Measurements from ENCODE around the gene ZKSCAN3. TPM values are rescaled to one million over a fixed set of nuclear protein-coding genes. Genes with fewer than 3 reads are reported as not detected.

The ZKSCAN3 gene
- total and polyA plus RNA-seq, 3 experiments from 2014 or later = 3.0 to 4.7 (median 3.2) TPM

DNA sequence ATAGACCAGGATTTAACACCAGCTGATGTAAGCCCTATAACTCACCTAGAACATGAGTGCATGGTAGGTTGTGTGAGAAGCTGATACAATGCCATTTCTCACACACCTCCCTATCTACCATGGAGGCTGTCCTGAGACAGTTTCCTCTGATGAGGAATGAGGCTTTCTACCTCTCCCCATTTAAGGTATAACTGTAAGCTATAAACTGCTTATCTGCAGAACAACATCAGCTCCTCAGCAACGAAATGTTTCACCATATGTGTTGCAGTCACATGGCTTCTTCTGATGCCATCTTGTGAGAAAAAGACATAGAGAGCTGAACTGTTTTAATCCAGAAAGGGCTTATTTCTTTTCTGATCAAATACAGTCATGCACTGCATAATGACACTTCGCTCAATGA, 20.7 kb downstream of the ZKSCAN3 start:
- Mint-ChIP-seq H3K4me1 (no peaks in the 10 kb centered on the region), H3K27ac (no peak overlapping the region), H3K36me3 (peaks cover 0 to 24% (median 5%) of the 10 kb centered on the region in 3 donors), H3K9me3 (no peaks in the 10 kb centered on the region), H3K4me3 (no peak overlapping the region), H3K27me3 (no peaks in the 10 kb centered on the region)
- peaks cover 6% of the 10 kb centered on the region for H3K36me3 ChIP-seq (ENCODE audit: insufficient read depth, low read length)
- H3K4me3 ChIP-seq (ENCODE audit: low read length) = no peak overlapping the region
- no peak overlapping the region for H3K27ac ChIP-seq (ENCODE audit: low read depth, low read length)
- ChIA-PET POLR2A (no interaction called here), CTCF (interaction anchor here (0.9 kb wide), 1 partner anchor 15 kb away, joined by 3 read pairs; no protein-coding TSS in a partner anchor)
- H3K9me3 ChIP-seq (ENCODE audit: low read length) = no peaks in the 10 kb centered on the region
- H3K4me1 ChIP-seq (ENCODE audit: insufficient read depth, low read length) = no peaks in the 10 kb centered on the region
- no peaks in the 10 kb centered on the region for H3K27me3 ChIP-seq (ENCODE audit: insufficient read depth, low read length, poor library complexity, severe bottlenecking)
- DNase-seq = no peak

- Histone ChIP-seq H3K27me3 (ENCODE audit: insufficient read depth, low read length, poor library complexity, severe bottlenecking) (no peaks in the 10 kb centered on the region), H3K9me3 (ENCODE audit: low read length) (no peaks in the 10 kb centered on the region), H3K27ac (ENCODE audit: low read depth, low read length) (no peak overlapping the region), H3K4me3 (ENCODE audit: low read length) (no peak overlapping the region), H3K4me1 (ENCODE audit: insufficient read depth, low read length) (no peaks in the 10 kb centered on the region), H3K36me3 (ENCODE audit: insufficient read depth, low read length) (no peaks in the 10 kb centered on the region)
- H3K27me3 Mint-ChIP-seq = no peaks in the 10 kb centered on the region
- peaks cover 0 to 19% (median 5%) of the 10 kb centered on the region in 3 donors for H3K36me3 Mint-ChIP-seq
- no peak overlapping the region for H3K27ac Mint-ChIP-seq
- POLR2A ChIA-PET = no interaction called here
- no peak overlapping the region for H3K4me3 Mint-ChIP-seq
- H3K9me3 Mint-ChIP-seq = no peaks in the 10 kb centered on the region
- H3K4me1 Mint-ChIP-seq = no peaks in the 10 kb centered on the region
- CTCF ChIA-PET = no interaction called here
- DNase-seq = no peak
Observed at GRCh38 chr6:28371280-28371679, 21.5 kb downstream of the ZKSCAN3 start.

DNA sequence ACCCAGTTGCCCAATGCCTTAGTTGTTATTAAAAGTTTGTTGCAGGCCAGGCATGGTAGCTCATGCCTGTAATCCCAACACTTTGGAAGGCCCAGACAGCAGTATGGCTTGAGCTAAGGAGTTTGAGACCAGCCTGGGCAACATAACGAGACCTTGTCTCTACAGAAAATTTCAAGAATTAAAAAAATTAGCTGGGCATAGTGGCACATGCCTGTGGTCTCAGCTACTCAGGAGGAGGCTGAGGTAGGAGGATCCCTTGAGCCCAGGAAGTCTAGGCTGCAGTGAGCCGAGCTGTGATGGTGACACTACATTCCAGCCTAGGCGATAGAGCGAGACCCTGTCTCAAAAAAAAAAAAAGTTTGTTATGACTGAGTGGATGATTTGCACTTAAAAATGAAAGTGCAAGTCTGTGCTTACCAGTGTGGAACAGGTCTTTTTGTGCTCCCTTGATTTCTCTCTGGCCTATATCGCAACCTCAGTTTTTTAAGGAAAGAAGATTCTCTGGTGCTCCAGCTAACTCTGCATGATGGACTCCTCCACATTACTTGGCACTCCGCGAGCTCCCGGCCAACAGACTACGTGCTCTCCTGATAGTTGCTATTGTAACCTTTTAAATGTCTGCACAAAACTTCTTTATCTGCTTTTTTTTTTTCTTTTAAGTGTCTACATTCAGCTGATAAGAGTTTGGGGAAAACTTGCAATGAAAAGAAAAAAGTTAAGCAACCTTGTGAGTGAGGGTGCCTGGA, 22.1 kb downstream of the ZKSCAN3 start:
- H3K27ac Mint-ChIP-seq = peak overlapping the region in 1 of 8 donors; percentile 47
- H3K9me3 Mint-ChIP-seq = no peaks in the 10 kb centered on the region
- DNase-seq = no peak
- Histone ChIP-seq H3K4me1 (ENCODE audit: insufficient read depth, low read length) (no peaks in the 10 kb centered on the region), H3K27me3 (ENCODE audit: insufficient read depth, low read length, poor library complexity, severe bottlenecking) (no peaks in the 10 kb centered on the region), H3K27ac (ENCODE audit: low read depth, low read length) (no peak overlapping the region), H3K4me3 (ENCODE audit: low read length) (no peak overlapping the region), H3K9me3 (ENCODE audit: low read length) (no peaks in the 10 kb centered on the region), H3K36me3 (ENCODE audit: insufficient read depth, low read length) (no peaks in the 10 kb centered on the region)
- no peaks in the 10 kb centered on the region for H3K4me1 Mint-ChIP-seq
- H3K27me3 Mint-ChIP-seq = no peaks in the 10 kb centered on the region
- ChIA-PET POLR2A (no interaction called here), CTCF (interaction anchor here (1.0 to 1.1 kb wide), 2 partner anchors 11 to 16 kb away, joined by 3 read pairs; no protein-coding TSS in a partner anchor)
- no peak overlapping the region for H3K4me3 Mint-ChIP-seq
- peaks cover 0 to 14% (median 3%) of the 10 kb centered on the region in 3 donors for H3K36me3 Mint-ChIP-seq

GRCh38 chr6:28373925-28374324, 24.2 kb downstream of the ZKSCAN3 start:
- no peak overlapping the region for H3K4me3 ChIP-seq (ENCODE audit: low read length)
- no peak for DNase-seq
- no peaks in the 10 kb centered on the region for H3K9me3 ChIP-seq (ENCODE audit: low read length)
- peaks cover 0 to 5% (median 4%) of the 10 kb centered on the region in 5 donors for H3K9me3 Mint-ChIP-seq
- H3K4me3 Mint-ChIP-seq = no peak overlapping the region
- H3K27ac ChIP-seq (ENCODE audit: low read depth, low read length) = no peak overlapping the region
- H3K27me3 ChIP-seq (ENCODE audit: insufficient read depth, low read length, poor library complexity, severe bottlenecking) = no peaks in the 10 kb centered on the region
- no peak overlapping the region for H3K27ac Mint-ChIP-seq
- H3K36me3 ChIP-seq (ENCODE audit: insufficient read depth, low read length) = no peaks in the 10 kb centered on the region
- no peaks in the 10 kb centered on the region for H3K4me1 Mint-ChIP-seq
- ChIA-PET CTCF (no interaction called here), POLR2A (no interaction called here)
- no peaks in the 10 kb centered on the region for H3K4me1 ChIP-seq (ENCODE audit: insufficient read depth, low read length)
- no peaks in the 10 kb centered on the region for H3K27me3 Mint-ChIP-seq
- H3K36me3 Mint-ChIP-seq = peaks cover 8 to 14% (median 10%) of the 10 kb centered on the region in 3 donors

DNA sequence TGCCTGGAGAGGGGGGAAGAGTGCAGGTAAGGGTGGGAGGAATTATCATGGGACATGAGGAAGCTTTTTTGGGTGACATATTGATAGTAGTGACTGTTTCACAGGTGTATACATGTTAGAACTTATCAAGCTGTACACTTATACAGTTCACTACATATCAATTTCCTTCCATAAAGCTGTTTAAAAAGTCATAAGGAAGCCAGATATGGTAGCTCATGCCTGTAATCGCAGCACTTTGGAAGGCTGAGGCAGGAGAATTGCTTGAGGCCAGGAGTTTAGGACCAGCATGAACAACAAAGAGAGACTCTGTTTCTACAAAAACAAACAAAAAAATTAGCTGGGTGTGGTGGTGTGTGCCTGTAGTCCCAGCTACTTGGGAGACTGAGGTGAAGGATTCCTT, 28.1 kb downstream of the ZKSCAN3 start:
- no peaks in the 10 kb centered on the region for H3K27me3 Mint-ChIP-seq
- H3K4me1 ChIP-seq (ENCODE audit: insufficient read depth, low read length) = no peaks in the 10 kb centered on the region
- H3K27ac ChIP-seq (ENCODE audit: low read depth, low read length) = no peak overlapping the region
- ChIA-PET POLR2A (no interaction called here), CTCF (no interaction called here)
- no peaks in the 10 kb centered on the region for H3K27me3 ChIP-seq (ENCODE audit: insufficient read depth, low read length, poor library complexity, severe bottlenecking)
- H3K4me3 Mint-ChIP-seq = no peak overlapping the region
- H3K27ac Mint-ChIP-seq = no peak overlapping the region
- H3K4me1 Mint-ChIP-seq = peaks cover 0 to 7% (median 3%) of the 10 kb centered on the region in 3 donors
- H3K36me3 ChIP-seq (ENCODE audit: insufficient read depth, low read length) = peaks cover 21% of the 10 kb centered on the region
- H3K9me3 Mint-ChIP-seq = peaks cover 0 to 13% (median 7%) of the 10 kb centered on the region in 5 donors
- H3K36me3 Mint-ChIP-seq = peaks cover 35 to 47% (median 42%) of the 10 kb centered on the region in 3 donors
- no peak for DNase-seq
- H3K9me3 ChIP-seq (ENCODE audit: low read length) = no peaks in the 10 kb centered on the region
- no peak overlapping the region for H3K4me3 ChIP-seq (ENCODE audit: low read length)

- Mint-ChIP-seq H3K27ac (no peak overlapping the region), H3K27me3 (no peaks in the 10 kb centered on the region), H3K4me3 (no peak overlapping the region), H3K4me1 (peaks cover under 1 to 7% (median 5%) of the 10 kb centered on the region in 3 donors), H3K36me3 (peaks cover 38 to 52% (median 44%) of the 10 kb centered on the region in 3 donors), H3K9me3 (peaks cover 0 to 13% (median 7%) of the 10 kb centered on the region in 5 donors)
- CTCF ChIA-PET = no interaction called here
- Histone ChIP-seq H3K4me1 (ENCODE audit: insufficient read depth, low read length) (no peaks in the 10 kb centered on the region), H3K4me3 (ENCODE audit: low read length) (no peak overlapping the region), H3K9me3 (ENCODE audit: low read length) (no peaks in the 10 kb centered on the region), H3K27ac (ENCODE audit: low read depth, low read length) (no peak overlapping the region), H3K36me3 (ENCODE audit: insufficient read depth, low read length) (peaks cover 21% of the 10 kb centered on the region), H3K27me3 (ENCODE audit: insufficient read depth, low read length, poor library complexity, severe bottlenecking) (no peaks in the 10 kb centered on the region)
- POLR2A ChIA-PET = no interaction called here
- DNase-seq = no peak
Observed at GRCh38 chr6:28378644-28379043, 28.9 kb downstream of the ZKSCAN3 start.

DNA sequence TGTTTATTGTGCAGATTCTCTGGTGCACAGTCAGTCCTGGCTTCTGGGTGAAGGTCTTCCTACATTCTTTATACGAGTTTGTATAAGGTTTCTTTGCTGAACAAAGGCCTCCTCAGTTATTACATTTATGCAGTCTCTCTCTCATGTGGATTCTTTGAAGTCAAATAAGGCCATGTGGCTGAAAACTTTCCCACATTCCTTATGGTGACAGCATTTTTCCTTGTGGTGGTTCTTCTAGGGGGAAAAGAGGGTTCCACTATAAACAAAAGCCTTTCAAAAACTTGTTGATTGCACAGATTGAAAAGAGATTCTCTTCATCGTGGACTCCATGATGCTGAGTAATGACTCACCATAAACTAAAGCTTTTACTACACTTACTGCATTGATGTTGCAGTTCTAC, 30.6 kb downstream of the ZKSCAN3 start:
- H3K4me3 Mint-ChIP-seq = no peak overlapping the region
- ChIA-PET CTCF (no interaction called here), POLR2A (no interaction called here)
- H3K4me1 ChIP-seq (ENCODE audit: insufficient read depth, low read length) = no peaks in the 10 kb centered on the region
- peaks cover 0 to 13% (median 7%) of the 10 kb centered on the region in 5 donors for H3K9me3 Mint-ChIP-seq
- no peak overlapping the region for H3K27ac ChIP-seq (ENCODE audit: low read depth, low read length)
- no peak overlapping the region for H3K27ac Mint-ChIP-seq
- H3K36me3 Mint-ChIP-seq = peaks cover 44 to 67% (median 53%) of the 10 kb centered on the region in 3 donors
- no peaks in the 10 kb centered on the region for H3K27me3 ChIP-seq (ENCODE audit: insufficient read depth, low read length, poor library complexity, severe bottlenecking)
- no peaks in the 10 kb centered on the region for H3K9me3 ChIP-seq (ENCODE audit: low read length)
- no peaks in the 10 kb centered on the region for H3K27me3 Mint-ChIP-seq
- H3K36me3 ChIP-seq (ENCODE audit: insufficient read depth, low read length) = peaks cover 21% of the 10 kb centered on the region
- DNase-seq = no peak
- H3K4me3 ChIP-seq (ENCODE audit: low read length) = no peak overlapping the region
- H3K4me1 Mint-ChIP-seq = peaks cover 6 to 7% (median 7%) of the 10 kb centered on the region in 3 donors

DNA sequence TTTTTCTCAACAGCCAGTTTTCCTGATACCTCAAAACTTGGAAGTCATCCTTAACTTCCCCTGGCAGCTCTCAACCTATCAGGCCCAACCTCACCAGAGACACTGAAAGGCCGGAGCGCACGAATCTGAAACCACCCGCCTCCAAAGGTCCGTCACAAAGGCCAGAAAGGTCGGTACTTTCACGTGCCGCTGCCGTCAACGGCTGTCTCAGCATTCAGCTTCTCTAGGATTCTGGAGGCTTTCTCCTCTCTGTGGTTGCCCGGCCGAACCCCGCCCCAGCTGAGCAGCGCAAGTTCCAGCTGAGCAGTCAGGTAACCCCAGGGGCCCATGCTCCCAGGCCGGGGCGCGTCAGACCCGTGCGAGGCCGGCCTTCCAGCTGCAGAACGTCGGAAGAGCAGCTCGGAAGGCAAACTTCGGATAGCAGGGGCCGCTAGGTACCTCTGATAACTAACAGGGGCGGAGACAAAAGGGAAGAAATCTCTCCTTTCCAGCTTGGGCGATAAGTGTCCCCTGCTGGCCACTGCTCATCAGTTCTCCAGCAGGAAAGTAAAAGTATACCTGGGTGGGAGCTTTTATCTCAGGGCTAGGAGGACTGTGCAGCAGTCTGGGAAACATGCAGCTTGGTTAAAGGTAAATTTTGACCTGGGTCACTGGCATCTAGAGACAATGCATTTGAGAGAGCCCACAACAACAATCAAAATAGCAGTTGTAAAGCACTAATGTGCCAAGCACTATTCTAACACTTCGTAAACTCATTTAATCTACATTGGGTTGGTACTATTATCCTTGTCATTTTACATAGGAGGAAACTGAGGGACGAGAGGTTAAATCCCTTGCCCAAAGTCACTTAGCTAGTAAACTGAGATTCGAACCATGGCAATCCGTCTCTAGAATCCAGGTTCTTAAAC, 33.7 kb downstream of the ZKSCAN3 start:
- Mint-ChIP-seq H3K36me3 (peaks cover 58 to 80% (median 60%) of the 10 kb centered on the region in 3 donors), H3K4me3 (peak overlapping the region in 2 of 7 donors; percentile 27 to 50), H3K27me3 (no peaks in the 10 kb centered on the region), H3K9me3 (peaks cover 0 to 10% (median 5%) of the 10 kb centered on the region in 5 donors), H3K27ac (no peak overlapping the region), H3K4me1 (peaks cover 9 to 36% (median 17%) of the 10 kb centered on the region in 3 donors)
- Histone ChIP-seq H3K9me3 (ENCODE audit: low read length) (no peaks in the 10 kb centered on the region), H3K27ac (ENCODE audit: low read depth, low read length) (no peak overlapping the region), H3K4me1 (ENCODE audit: insufficient read depth, low read length) (no peaks in the 10 kb centered on the region), H3K27me3 (ENCODE audit: insufficient read depth, low read length, poor library complexity, severe bottlenecking) (no peaks in the 10 kb centered on the region), H3K4me3 (ENCODE audit: low read length) (no peak overlapping the region), H3K36me3 (ENCODE audit: insufficient read depth, low read length) (peaks cover 27% of the 10 kb centered on the region)
- ChIA-PET POLR2A (no interaction called here), CTCF (no interaction called here)
- DNase-seq = peak in 2 of 5 donors; percentile 15 to 22
